ENCODE data around the gene EAF1. TPM values are rescaled to one million over a fixed set of nuclear protein-coding genes. Genes with fewer than 3 reads are reported as not detected.

The EAF1 gene
- polyA plus RNA-seq, 1 donor (not counting 4 experiments of a cell fraction or from before 2014, with no cell fraction given): 13.7 TPM

DNA sequence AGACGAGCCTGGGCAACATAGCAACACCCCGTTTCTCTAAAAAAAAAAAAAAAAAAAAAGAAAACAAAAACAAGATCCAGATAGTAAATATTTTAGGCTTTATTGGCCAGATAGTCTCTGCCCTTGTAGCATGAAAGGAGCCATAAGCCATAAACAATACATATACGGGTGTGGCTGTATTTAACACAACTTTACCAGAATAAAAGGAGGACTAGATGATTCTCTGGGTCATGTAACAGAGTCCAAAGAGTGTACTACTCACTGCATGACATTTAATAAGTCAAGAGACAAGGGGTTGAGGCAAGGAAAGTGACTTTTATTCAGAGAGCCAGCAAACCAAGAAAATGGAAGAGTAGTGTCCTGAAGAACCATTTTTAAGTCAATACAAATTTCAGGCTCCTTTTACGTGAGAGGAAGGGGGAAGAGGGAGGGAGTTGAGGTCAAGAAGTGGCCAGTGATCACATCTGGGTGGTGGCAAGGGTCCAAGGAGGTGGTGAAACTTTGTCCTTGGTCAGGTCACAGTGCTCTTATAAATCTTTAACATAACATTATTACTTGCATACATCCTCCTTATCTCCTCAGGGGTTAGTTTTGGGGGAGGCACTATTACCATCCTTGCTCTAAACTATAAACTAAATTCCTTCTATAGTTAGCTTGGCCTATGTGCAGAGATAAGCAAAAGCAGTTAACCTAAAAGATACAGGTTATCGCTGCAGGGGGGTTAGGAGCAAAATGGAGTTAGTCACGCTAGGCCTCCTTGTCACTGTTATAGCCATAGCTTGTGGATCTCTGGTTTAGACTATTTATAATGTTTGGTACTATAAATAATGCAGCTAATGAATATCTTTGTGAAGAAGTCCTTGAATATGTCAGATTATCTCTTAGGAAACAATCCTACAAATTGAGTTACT lies 46.2 kb upstream of the EAF1 start:
- no peaks in the 10 kb centered on the region for H3K4me1 ChIP-seq (ENCODE audit: control insufficient read depth, extremely low read depth, insufficient read depth, low read length)
- H3K9me1 ChIP-seq (ENCODE audit: control insufficient read depth, extremely low read depth, insufficient read depth, low read length): no peaks in the 10 kb centered on the region
- dilution Hi-C loops (cut with MboI; ENCODE audit: extremely low pct_ligation_motif_present, low sequenced_read_pairs): no loop called here
- no peaks in the 10 kb centered on the region for H3K36me3 ChIP-seq (ENCODE audit: control insufficient read depth in 2 of 2, extremely low read depth in 1 of 2, insufficient read depth in 2 of 2, low read length in 2 of 2)
- no peak overlapping the region for H3K4me2 ChIP-seq (ENCODE audit: control insufficient read depth, extremely low read depth, insufficient read depth, low read depth, low read length)
- no peaks in the 10 kb centered on the region for H3K27me3 ChIP-seq (ENCODE audit: control insufficient read depth, extremely low read depth, insufficient read depth, low read length)
- no peak overlapping the region for H2AFZ ChIP-seq (ENCODE audit: control insufficient read depth, low read length)
- no peak for TF ChIP-seq EZH2 (IDR thresholded peaks at IDR 0.05; ENCODE audit: low read length)
- TF ChIP-seq, protein P1, sequence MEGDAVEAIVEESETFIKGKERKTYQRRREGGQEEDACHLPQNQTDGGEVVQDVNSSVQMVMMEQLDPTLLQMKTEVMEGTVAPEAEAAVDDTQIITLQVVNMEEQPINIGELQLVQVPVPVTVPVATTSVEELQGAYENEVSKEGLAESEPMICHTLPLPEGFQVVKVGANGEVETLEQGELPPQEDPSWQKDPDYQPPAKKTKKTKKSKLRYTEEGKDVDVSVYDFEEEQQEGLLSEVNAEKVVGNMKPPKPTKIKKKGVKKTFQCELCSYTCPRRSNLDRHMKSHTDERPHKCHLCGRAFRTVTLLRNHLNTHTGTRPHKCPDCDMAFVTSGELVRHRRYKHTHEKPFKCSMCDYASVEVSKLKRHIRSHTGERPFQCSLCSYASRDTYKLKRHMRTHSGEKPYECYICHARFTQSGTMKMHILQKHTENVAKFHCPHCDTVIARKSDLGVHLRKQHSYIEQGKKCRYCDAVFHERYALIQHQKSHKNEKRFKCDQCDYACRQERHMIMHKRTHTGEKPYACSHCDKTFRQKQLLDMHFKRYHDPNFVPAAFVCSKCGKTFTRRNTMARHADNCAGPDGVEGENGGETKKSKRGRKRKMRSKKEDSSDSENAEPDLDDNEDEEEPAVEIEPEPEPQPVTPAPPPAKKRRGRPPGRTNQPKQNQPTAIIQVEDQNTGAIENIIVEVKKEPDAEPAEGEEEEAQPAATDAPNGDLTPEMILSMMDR (optimal IDR thresholded peaks at IDR 0.05 in 1 of 3, IDR thresholded peaks at IDR 0.05 in 1 of 3, conservative IDR thresholded peaks at IDR 0.05 in 1 of 3; ENCODE audit: extremely low read depth in 1 of 3, insufficient read depth in 2 of 3, low read length in 3 of 3): no peak
- H3K4me3 ChIP-seq (ENCODE audit: control insufficient read depth in 2 of 3, extremely low read depth in 1 of 3, insufficient read depth in 2 of 3, low read depth in 1 of 3, low read length in 3 of 3): no peak overlapping the region
- H4K20me1 ChIP-seq (ENCODE audit: control insufficient read depth, extremely low read depth, insufficient read depth, low read length): no peaks in the 10 kb centered on the region
- FAIRE-seq (no peak), DNase-seq (ENCODE audit: low read depth, low spot score) (no peak)
- H3K9me3 ChIP-seq (ENCODE audit: control insufficient read depth, low read depth, low read length): no peaks in the 10 kb centered on the region
- H3K9ac ChIP-seq (ENCODE audit: control insufficient read depth, extremely low read depth, insufficient read depth, low read length): no peak overlapping the region
- H3K79me2 ChIP-seq (ENCODE audit: control insufficient read depth, insufficient read depth, low read length): no peaks in the 10 kb centered on the region
- no peak overlapping the region for H3K27ac ChIP-seq (ENCODE audit: control insufficient read depth, insufficient read depth, low read length)

DNA sequence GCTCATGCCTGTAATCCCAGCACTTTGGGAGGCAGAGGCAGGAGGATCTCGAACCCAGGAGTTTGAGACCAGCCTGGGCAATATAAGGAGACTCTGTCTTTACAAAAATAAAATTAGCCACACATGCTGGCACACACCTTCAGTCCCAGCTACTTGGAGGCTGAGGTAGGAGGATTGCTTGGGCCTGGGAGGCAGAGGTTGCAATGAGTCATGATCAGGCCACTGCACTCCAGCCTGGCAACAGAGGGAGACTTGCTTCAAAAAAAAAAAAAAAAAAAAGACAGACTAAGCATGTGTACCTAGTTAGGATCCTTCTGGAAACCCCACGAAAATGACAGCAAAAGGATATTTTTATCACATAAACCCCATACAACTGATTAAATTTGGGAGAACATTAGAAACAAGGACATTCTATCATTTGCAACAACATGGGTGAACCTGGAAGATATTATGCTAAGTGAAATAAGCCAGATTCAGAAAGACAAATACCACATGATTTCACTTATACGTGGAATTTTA lies 44.9 kb upstream of the EAF1 start:
- Histone ChIP-seq H3K27me3 (ENCODE audit: control insufficient read depth, extremely low read depth, insufficient read depth, low read length) (no peaks in the 10 kb centered on the region), H4K20me1 (ENCODE audit: control insufficient read depth, extremely low read depth, insufficient read depth, low read length) (no peaks in the 10 kb centered on the region), H3K9me1 (ENCODE audit: control insufficient read depth, extremely low read depth, insufficient read depth, low read length) (no peaks in the 10 kb centered on the region), H3K27ac (ENCODE audit: control insufficient read depth, insufficient read depth, low read length) (no peak overlapping the region), H3K79me2 (ENCODE audit: control insufficient read depth, insufficient read depth, low read length) (no peaks in the 10 kb centered on the region), H3K36me3 (ENCODE audit: control insufficient read depth in 2 of 2, extremely low read depth in 1 of 2, insufficient read depth in 2 of 2, low read length in 2 of 2) (no peaks in the 10 kb centered on the region), H3K4me2 (ENCODE audit: control insufficient read depth, extremely low read depth, insufficient read depth, low read depth, low read length) (no peak overlapping the region), H3K9ac (ENCODE audit: control insufficient read depth, extremely low read depth, insufficient read depth, low read length) (no peak overlapping the region), H3K4me1 (ENCODE audit: control insufficient read depth, extremely low read depth, insufficient read depth, low read length) (peaks cover 6% of the 10 kb centered on the region), H3K4me3 (ENCODE audit: control insufficient read depth in 2 of 3, extremely low read depth in 1 of 3, insufficient read depth in 2 of 3, low read depth in 1 of 3, low read length in 3 of 3) (no peak overlapping the region), H2AFZ (ENCODE audit: control insufficient read depth, low read length) (no peak overlapping the region), H3K9me3 (ENCODE audit: control insufficient read depth, low read depth, low read length) (peaks cover 2% of the 10 kb centered on the region)
- DNase-seq (ENCODE audit: low read depth, low spot score) (no peak), FAIRE-seq (no peak)
- TF ChIP-seq EZH2 (IDR thresholded peaks at IDR 0.05; ENCODE audit: low read length): no peak
- TF ChIP-seq, protein P1 (optimal IDR thresholded peaks at IDR 0.05 in 1 of 3, IDR thresholded peaks at IDR 0.05 in 1 of 3, conservative IDR thresholded peaks at IDR 0.05 in 1 of 3; ENCODE audit: extremely low read depth in 1 of 3, insufficient read depth in 2 of 3, low read length in 3 of 3): no peak
- dilution Hi-C loops (cut with MboI; ENCODE audit: extremely low pct_ligation_motif_present, low sequenced_read_pairs): no loop called here
